Ovary (tissue), 10 donors: ENCODE measurements around the gene MANSC1. TPM values are rescaled to one million over a fixed set of nuclear protein-coding genes. Genes with fewer than 3 reads are reported as not detected.

Experiments used
- DNase-seq, 5 donors: peaks; one replicate each; pipeline ENCODE4 v3.0.0-alpha.2; 2019 to 2020
- H3K27ac ChIP-seq, 2 donors: fragments of 200-600 bp; one replicate each; pipeline versions ENCODE4 v1.5.1 to v1.8.0; 2019 to 2022
- H3K27me3 ChIP-seq: fragments of 200-600 bp; one replicate; pipeline ENCODE4 v1.8.0; 2022
- H3K36me3 ChIP-seq: fragments of 200-600 bp; sonication (generic); one replicate; pipeline ENCODE4 v1.5.1; 2019
- H3K4me1 ChIP-seq: one replicate; pipeline ENCODE4 v1.8.1; 2013; ENCODE audit warnings: mild to moderate bottlenecking, moderate library complexity; ENCODE audit not compliant: insufficient read depth
- H3K4me3 ChIP-seq: fragments of 200-600 bp; sonication (generic); one replicate; pipeline ENCODE4 v1.5.1; 2017
- H3K9me3 ChIP-seq, 2 donors: fragments of 200-600 bp in 1 of 2; sonication (generic) in 1 of 2; one replicate each; pipeline versions ENCODE4 v1.5.1 to v1.8.1; 2013 to 2019; ENCODE audit warnings: mild to moderate bottlenecking in 1 of 2, moderate library complexity in 1 of 2
- CTCF ChIP-seq, 3 donors: fragments of 450-650 bp in 2 of 3; fragments of 200-600 bp in 1 of 3; IDR thresholded peaks; one replicate each; pipeline versions ENCODE4 v1.5.1 to v1.8.0; 2016 to 2022; ENCODE audit warnings: antibody characterized with exemption in 3 of 3, mild to moderate bottlenecking in 1 of 3
- EP300 ChIP-seq: sonication (generic); formaldehyde crosslinking; IDR thresholded peaks from one replicate; pipeline ENCODE4 v1.6.1; 2017; ENCODE audit warnings: antibody characterized with exemption
- POLR2A ChIP-seq: fragments of 450-650 bp; IDR thresholded peaks from one replicate; pipeline ENCODE4 v1.6.1; 2017; ENCODE audit warnings: antibody characterized with exemption, mild to moderate bottlenecking, moderate library complexity
- WGBS, 3 donors: extraction: QIAGEN DNeasy Blood & Tissue Kit in 1 of 3; methylation state at CpG; one replicate each; pipeline versions ENCODE4 v1.1.5 to v1.1.7; 2013 to 2017; 5-methylcytosine and 5-hydroxymethylcytosine counted together
- intact Hi-C, 4 donors: fragments of 100-400 bp; cut with DNase I; formaldehyde crosslinking; loops; one replicate each; pipeline versions ENCODE4 v1.11.0 to v1.15.1; 2022 to 2023
- long read RNA-seq, 3 donors: library from polyadenylated mRNA in 2 of 3; unstranded in 2 of 3; transcript quantifications; one replicate each; pipeline ENCODE4 v2.0.0 and lab custom pipeline, GENCODE V29; 2021 to 2026
- polyA plus RNA-seq, 2 donors: library from polyadenylated mRNA; stranded (reverse); fragments of 200-250 nt in 1 of 2; fragments of 350-450 nt in 1 of 2; fragmentation: Illumina TruSeq in 1 of 2; extraction: RNeasy Lipid Tissue Mini Kit (QIAGEN cat#74804) in 1 of 2; gene quantifications; one replicate each; pipeline ENCODE4 v1.2.3, GENCODE V29; 2013 to 2014
- total RNA-seq, 7 donors: library from RNA; depleted of rRNA in 2 of 7; stranded (reverse); fragments of >200 nt in 2 of 7; fragmentation: NEBNext Ultra II Directional in 3 of 7; extraction: Animal tissue kit (Norgen Biotek cat#: 25700) in 3 of 7; gene quantifications; one replicate each; pipeline versions ENCODE4 v1.1.0 to v1.2.4, GENCODE V29; 2016 to 2023
- donor health status: DM: no; HTN: no; CAD: no; lungs with moderate emphysema.
- donor health status: DM: no; HTN: no; CAD: no.
- donor health status: Bipolar disorder and iron deficiency.
- donor health status: DM: yes; HTN: yes; CAD: no.
- donor health status: DM: no; HTN: no; CAD: no.
- donor health status: DM: yes; HTN: yes; CAD: no.

Gene MANSC1
- total RNA-seq (10 to 100 TPM in 5 of 7 donors, 1 to 10 TPM in 2; 5.0 to 19.6 (median 17.2) TPM), polyA plus RNA-seq (10 to 100 TPM; 13.3 to 33.3 TPM)
- long read RNA-seq, donor 1, full-length matches to known transcripts = 17 of 25 reads
- long read RNA-seq, donor 1, partial matches to known transcripts = 6 of 25 reads
- long read RNA-seq, donor 1, other reads (novel, unspliced or antisense) = 2 of 25 reads
- long read RNA-seq, donor 2, full-length matches to known transcripts = 5 of 5 reads
- long read RNA-seq, donor 2, partial matches to known transcripts = 0 of 5 reads
- long read RNA-seq, donor 2, other reads (novel, unspliced or antisense) = 0 of 5 reads
- long read RNA-seq, donor 3, full-length matches to known transcripts = 16 of 20 reads
- long read RNA-seq, donor 3, partial matches to known transcripts = 1 of 20 reads
- long read RNA-seq, donor 3, other reads (novel, unspliced or antisense) = 3 of 20 reads

DNA sequence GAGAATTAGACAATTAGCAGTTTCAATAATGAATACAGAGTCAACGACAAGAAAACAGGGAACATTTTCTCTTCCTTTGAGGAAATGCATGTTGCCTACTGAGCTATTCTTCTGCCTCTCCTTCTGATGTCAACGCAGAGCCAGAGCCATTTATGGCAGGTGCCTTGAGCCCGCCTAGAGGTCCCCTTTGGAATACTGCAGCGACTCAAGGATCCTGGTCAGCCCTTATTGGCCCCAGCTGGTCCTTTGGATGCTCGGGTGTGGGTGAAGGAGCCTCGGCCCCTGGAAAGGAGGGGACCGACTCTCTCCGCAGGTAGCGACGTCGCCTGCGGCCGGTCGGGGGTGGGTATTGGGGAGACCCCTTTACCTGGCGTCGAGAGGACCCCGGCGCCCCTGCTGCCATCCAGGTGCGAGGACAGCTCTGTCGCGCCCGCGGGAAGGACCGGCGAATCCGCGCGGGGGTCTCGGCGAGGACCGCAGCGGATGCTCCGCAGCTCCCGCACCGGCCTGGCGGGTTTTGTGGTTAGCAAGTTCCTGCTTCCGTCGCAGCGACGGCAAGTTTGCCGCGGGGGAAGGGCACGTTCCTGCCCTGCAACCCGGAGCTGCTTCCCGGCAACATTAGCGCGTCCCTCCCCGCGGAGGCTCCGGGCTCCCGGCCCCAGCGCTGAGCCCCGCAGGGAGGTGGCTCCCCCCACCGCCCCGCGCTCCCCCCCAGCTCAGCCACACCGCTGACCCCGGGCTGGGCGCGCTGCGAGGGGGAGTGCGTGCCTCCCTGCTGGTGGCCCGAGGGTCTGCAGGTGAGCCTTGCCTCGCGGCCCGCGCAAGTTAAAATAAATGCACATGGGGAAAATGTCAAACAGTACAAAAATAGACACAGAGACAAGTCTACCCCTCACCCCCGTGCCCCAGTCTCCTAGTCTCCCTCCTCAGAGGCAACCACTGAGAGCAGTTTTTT is at the start of gene MANSC1:
MANSC1 (minus strand) TSS at position 532 of the 955 bp plus-strand sequence. CDS start 6,928 bp downstream, outside the sequence.
- Histone ChIP-seq H3K9me3 (no peaks in the 10 kb centered on the region), H3K27ac (peak within 1 kb of the TSS; percentile 50 to 60), H3K36me3 (no peaks in the 10 kb centered on the region), H3K4me3 (peak within 1 kb of the TSS; percentile 65), H3K27me3 (no peaks in the 10 kb centered on the region), H3K4me1 (no peaks in the 10 kb centered on the region)
- WGBS, 3 donors = 1% methylated on average over 33 to 68 of the region's 68 CpGs
- peak; percentile 42 for TF ChIP-seq POLR2A
- TF ChIP-seq EP300 = no peak
- peak in 1 of 3 donors; percentile 29 for TF ChIP-seq CTCF (IDR thresholded peaks at IDR 0.05)
- DNase-seq = peak; percentile 60 to 78 (median 71)
- intact Hi-C loops = no loop called here

DNA sequence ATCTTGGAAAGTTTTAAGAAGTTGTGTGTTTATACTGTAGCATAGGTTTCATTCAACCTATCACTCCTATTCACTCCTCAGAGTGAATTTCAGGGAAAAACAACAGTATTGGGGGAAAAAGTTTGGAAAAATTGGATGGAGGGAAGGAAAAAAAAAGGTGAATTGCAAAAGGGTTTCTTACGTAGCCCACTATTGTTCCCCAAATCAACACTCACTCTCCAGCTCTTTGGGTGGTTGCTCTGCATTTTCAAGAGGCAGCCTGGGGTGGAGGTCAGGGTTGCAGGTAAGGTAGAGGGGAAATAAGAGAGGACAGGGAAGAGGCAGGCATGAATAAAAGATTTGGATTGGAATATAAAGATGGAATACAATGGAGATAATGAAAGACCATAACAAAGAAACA is 49.1 kb upstream of the MANSC1 start:
- Histone ChIP-seq H3K9me3 (no peaks in the 10 kb centered on the region), H3K4me1 (no peaks in the 10 kb centered on the region), H3K27ac (peak overlapping the region in 1 of 2 donors; percentile 61), H3K27me3 (no peaks in the 10 kb centered on the region), H3K36me3 (no peaks in the 10 kb centered on the region), H3K4me3 (no peak overlapping the region)
- WGBS, 3 donors = 91 to 97% (median 96%) methylated on average over 1 of the region's 1 CpG
- intact Hi-C loops = no loop called here
- no peak for DNase-seq
- no peak for TF ChIP-seq EP300
- TF ChIP-seq POLR2A = no peak
- no peak for TF ChIP-seq CTCF (IDR thresholded peaks at IDR 0.05)

- no peaks in the 10 kb centered on the region for H3K9me3 ChIP-seq
- intact Hi-C loops = no loop called here
Observed at GRCh38 chr12:12398026-12398859, 48.2 kb upstream of the MANSC1 start.

More at GRCh38 chr12:12398026-12398859, 48.2 kb upstream of the MANSC1 start:
- TF ChIP-seq POLR2A = no peak
- no peak for TF ChIP-seq CTCF (IDR thresholded peaks at IDR 0.05)
- TF ChIP-seq EP300 = peak; percentile 72
- Histone ChIP-seq H3K4me1 (no peaks in the 10 kb centered on the region), H3K27me3 (no peaks in the 10 kb centered on the region), H3K36me3 (no peaks in the 10 kb centered on the region), H3K4me3 (no peak overlapping the region), H3K27ac (peak overlapping the region; percentile 16 to 61)
- 40 to 43% (median 41%) methylated on average over 7 of the region's 7 CpGs for WGBS, 3 donors
- DNase-seq = peak; percentile 63 to 90 (median 74)
